Measurements from ENCODE around the gene PHF20.
"Not testable (repeated sequence)": the region's sequence is repeated elsewhere in the genome, so short reads cannot be mapped to it uniquely, and the experiment has no call there.

- not testable (repeated sequence) for TF ChIP-seq CTCF, POLR2A (IDR thresholded peaks at IDR 0.05)
Observed at GRCh38 chr20:35882427-35883161, 110.8 kb downstream of the PHF20 start.
